ENCODE results near the gene TIAM1.
A peak's percentile ranks its signal among the peaks of the same experiment; 100 is the strongest.

The TIAM1 gene

DNA sequence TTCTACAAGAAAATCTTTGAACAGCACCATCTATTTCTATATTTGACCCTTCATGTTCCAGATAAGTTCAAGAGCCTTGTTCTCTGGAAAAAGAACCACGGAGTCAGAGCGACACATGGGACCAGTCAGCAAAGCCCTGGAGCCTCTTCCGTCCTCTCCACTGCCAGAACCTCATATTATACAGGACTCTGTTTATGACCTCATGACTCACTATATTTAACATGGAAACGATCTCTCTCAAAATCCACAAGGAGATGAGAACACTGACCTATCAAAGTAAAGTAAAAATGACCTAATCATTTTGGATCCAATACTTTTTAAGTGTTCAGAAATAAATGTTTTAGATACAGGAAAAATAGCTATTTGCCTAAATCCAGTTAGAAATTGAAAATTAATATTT, 181.2 kb downstream of the TIAM1 start:
- Histone ChIP-seq H3K36me3 (peaks cover 0 to 18% (median 5%) of the 10 kb centered on the region in 11 experiments; a peak in 8 of 22 replicates), H3K4me2 (peak overlapping the region in 6 of 11 experiments; percentile 1 to 89 (median 52); a peak in 10 of 22 replicates), H3K9me3 (replicated peaks in 1 of 11) (peaks cover 0 to 5% (median 4%) of the 10 kb centered on the region in 11 experiments; a peak in 15 of 22 replicates), H3K4me1 (peaks cover 50 to 76% (median 60%) of the 10 kb centered on the region in 10 experiments), H3K27ac (no peak overlapping the region), H3K27me3 (no peaks in the 10 kb centered on the region), H3K4me3 (no peak overlapping the region), H4K20me1 (no peaks in the 10 kb centered on the region), H3K9ac (no peak overlapping the region)
- TF ChIP-seq Cebpa-rat (IDR thresholded peaks at IDR 0.05) = no peak

GRCh38 chr21:31162079-31162699, 181.9 kb downstream of the TIAM1 start:
- TF ChIP-seq Cebpa-rat (IDR thresholded peaks at IDR 0.05) = no peak
- Histone ChIP-seq H3K4me3 (no peak overlapping the region), H4K20me1 (no peaks in the 10 kb centered on the region), H3K9me3 (replicated peaks in 1 of 11) (peaks cover 6 to 12% (median 10%) of the 10 kb centered on the region in 11 experiments), H3K36me3 (peaks cover 2 to 24% (median 11%) of the 10 kb centered on the region in 11 experiments; a peak in 13 of 22 replicates), H3K4me1 (peaks cover 50 to 76% (median 60%) of the 10 kb centered on the region in 10 experiments), H3K4me2 (peak overlapping the region in 6 of 11 experiments; percentile 1 to 89 (median 52); a peak in 11 of 22 replicates), H3K9ac (no peak overlapping the region), H3K27me3 (no peaks in the 10 kb centered on the region), H3K27ac (peak overlapping the region in 1 of 11 experiments; percentile 86; a peak in 2 of 22 replicates)

- no peak overlapping the region for H3K4me3 ChIP-seq
- H4K20me1 ChIP-seq = no peaks in the 10 kb centered on the region
- H3K9ac ChIP-seq = no peak overlapping the region
- H3K9me3 ChIP-seq (replicated peaks in 1 of 11) = peaks cover 16 to 22% (median 20%) of the 10 kb centered on the region in 11 experiments
- H3K27me3 ChIP-seq = no peaks in the 10 kb centered on the region
- H3K36me3 ChIP-seq = peaks cover 10 to 34% (median 13%) of the 10 kb centered on the region in 11 experiments; a peak in 17 of 22 replicates
- no peak for TF ChIP-seq Cebpa-rat (IDR thresholded peaks at IDR 0.05)
- peak overlapping the region; percentile 21 to 91 (median 76); a peak in 17 of 22 replicates for H3K4me2 ChIP-seq
- H3K27ac ChIP-seq = peak overlapping the region in 8 of 11 experiments; percentile 86 to 93 (median 91); a peak in 15 of 22 replicates
- peaks cover 45 to 65% (median 52%) of the 10 kb centered on the region in 10 experiments for H3K4me1 ChIP-seq
These were observed 182.9 kb downstream of the TIAM1 start for GRCh38 chr21:31161157-31161556.

DNA sequence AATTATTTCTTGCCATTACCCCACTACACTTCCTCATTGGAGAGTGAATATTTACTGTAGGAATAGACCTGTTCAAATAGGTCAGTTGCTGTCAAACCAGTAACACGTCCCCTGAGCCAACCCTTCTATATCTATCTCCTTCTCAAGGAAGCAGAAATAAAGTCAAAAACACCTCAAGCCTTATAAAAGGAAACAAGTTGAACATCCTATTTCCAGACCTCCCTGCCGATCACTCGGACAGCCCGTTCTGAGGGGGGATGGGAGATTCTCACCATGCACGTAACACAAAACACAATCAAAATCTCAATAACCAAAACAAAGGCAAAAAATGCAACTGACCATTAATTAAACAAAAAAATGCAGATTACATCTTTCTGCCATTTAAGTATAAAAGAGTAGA, 184.3 kb downstream of the TIAM1 start:
- no peaks in the 10 kb centered on the region for H4K20me1 ChIP-seq
- peaks cover 26 to 35% (median 33%) of the 10 kb centered on the region in 11 experiments for H3K9me3 ChIP-seq (replicated peaks in 1 of 11)
- H3K4me1 ChIP-seq = peaks cover 40 to 58% (median 52%) of the 10 kb centered on the region in 10 experiments
- H3K4me3 ChIP-seq = peak overlapping the region in 3 of 10 experiments; percentile 24 to 33 (median 28); a peak in 5 of 20 replicates
- peaks cover 16 to 45% (median 24%) of the 10 kb centered on the region in 11 experiments; a peak in 17 of 22 replicates for H3K36me3 ChIP-seq
- peak overlapping the region in 9 of 11 experiments; percentile 48 to 78 (median 74); a peak in 18 of 22 replicates for H3K9ac ChIP-seq
- no peak for TF ChIP-seq Cebpa-rat (IDR thresholded peaks at IDR 0.05)
- no peaks in the 10 kb centered on the region for H3K27me3 ChIP-seq
- H3K4me2 ChIP-seq = peak overlapping the region; percentile 66 to 91 (median 77)
- H3K27ac ChIP-seq = peak overlapping the region in 10 of 11 experiments; percentile 28 to 93 (median 90); a peak in 19 of 22 replicates

- Histone ChIP-seq H3K27me3 (no peaks in the 10 kb centered on the region), H3K9me3 (replicated peaks in 1 of 11) (peaks cover 26 to 41% (median 38%) of the 10 kb centered on the region in 11 experiments), H4K20me1 (no peaks in the 10 kb centered on the region), H3K4me1 (peaks cover 40 to 58% (median 52%) of the 10 kb centered on the region in 10 experiments), H3K27ac (peak overlapping the region in 10 of 11 experiments; percentile 47 to 93 (median 90); a peak in 19 of 22 replicates), H3K4me2 (peak overlapping the region; percentile 66 to 91 (median 77)), H3K36me3 (peaks cover 20 to 45% (median 29%) of the 10 kb centered on the region in 11 experiments; a peak in 19 of 22 replicates), H3K9ac (peak overlapping the region in 9 of 11 experiments; percentile 48 to 78 (median 74); a peak in 19 of 22 replicates), H3K4me3 (peak overlapping the region in 5 of 10 experiments; percentile 4 to 45 (median 28); a peak in 8 of 20 replicates)
- TF ChIP-seq Cebpa-rat (IDR thresholded peaks at IDR 0.05) = peak in 8 of 11 experiments; percentile 34 to 80 (median 62); a peak in 11 of 22 replicates
These were observed 185.1 kb downstream of the TIAM1 start for GRCh38 chr21:31158789-31159581.

GRCh38 chr21:31157756-31158155, 186.3 kb downstream of the TIAM1 start:
- Histone ChIP-seq H3K9me3 (replicated peaks in 1 of 11) (peaks cover 26 to 42% (median 38%) of the 10 kb centered on the region in 11 experiments), H3K4me3 (no peak overlapping the region; a peak in 1 of 20 replicates), H3K27ac (peak overlapping the region in 9 of 11 experiments; percentile 76 to 93 (median 91); a peak in 17 of 22 replicates), H3K4me2 (peak overlapping the region in 10 of 11 experiments; percentile 66 to 91 (median 78); a peak in 19 of 22 replicates), H4K20me1 (no peaks in the 10 kb centered on the region), H3K4me1 (peaks cover 40 to 54% (median 50%) of the 10 kb centered on the region in 10 experiments), H3K27me3 (no peaks in the 10 kb centered on the region), H3K36me3 (peaks cover 23 to 56% (median 39%) of the 10 kb centered on the region in 11 experiments; a peak in 20 of 22 replicates), H3K9ac (peak overlapping the region in 3 of 11 experiments; percentile 19 to 76 (median 20); a peak in 3 of 22 replicates)
- no peak for TF ChIP-seq Cebpa-rat (IDR thresholded peaks at IDR 0.05)

DNA sequence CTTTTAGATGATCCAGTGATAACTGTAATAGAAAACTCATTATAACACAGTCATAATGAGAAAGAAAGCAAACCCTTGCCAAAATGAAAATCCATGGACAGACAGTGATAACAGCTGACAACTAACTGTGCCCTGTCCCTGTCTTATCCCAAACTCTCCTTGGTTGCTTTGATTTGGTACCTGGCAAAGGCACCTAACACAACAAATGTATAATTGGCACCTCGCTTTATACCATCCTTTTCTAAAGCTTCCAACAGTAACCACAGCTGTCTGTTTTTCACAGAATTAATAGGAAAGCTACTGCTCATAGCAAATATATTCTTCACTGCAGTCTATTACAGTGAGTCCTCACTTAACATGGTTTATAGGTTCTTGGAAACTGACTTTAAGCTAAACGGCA, 187.4 kb downstream of the TIAM1 start:
- H3K9ac ChIP-seq = no peak overlapping the region
- H3K9me3 ChIP-seq (replicated peaks in 1 of 11) = peaks cover 26 to 42% (median 38%) of the 10 kb centered on the region in 11 experiments
- H3K4me1 ChIP-seq = peaks cover 32 to 44% (median 40%) of the 10 kb centered on the region in 10 experiments
- H3K4me2 ChIP-seq = no peak overlapping the region
- no peak for TF ChIP-seq Cebpa-rat (IDR thresholded peaks at IDR 0.05)
- H3K36me3 ChIP-seq = peaks cover 29 to 65% (median 48%) of the 10 kb centered on the region in 11 experiments; a peak in 21 of 22 replicates
- no peaks in the 10 kb centered on the region for H4K20me1 ChIP-seq
- H3K27me3 ChIP-seq = no peaks in the 10 kb centered on the region
- no peak overlapping the region for H3K27ac ChIP-seq
- no peak overlapping the region for H3K4me3 ChIP-seq

DNA sequence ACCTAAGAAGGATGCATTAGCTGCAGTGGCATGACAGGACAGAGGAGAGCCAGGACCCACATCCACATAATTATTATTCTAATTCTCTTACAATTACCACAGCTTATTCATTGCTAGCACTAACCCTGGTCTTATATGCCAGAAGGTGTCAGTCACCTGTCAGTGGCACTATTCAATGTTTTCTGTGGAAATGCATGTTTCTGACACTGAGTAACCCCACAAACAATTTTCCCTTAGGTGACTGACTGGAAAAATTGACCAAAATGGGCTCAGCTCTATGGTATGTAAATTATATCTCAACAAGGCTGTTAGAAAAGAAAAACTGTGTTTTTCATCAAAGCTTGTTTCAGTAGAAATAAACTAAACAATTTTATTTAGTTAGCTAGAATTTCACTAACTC, 187.9 kb downstream of the TIAM1 start:
- Histone ChIP-seq H3K9ac (no peak overlapping the region), H3K27ac (no peak overlapping the region), H3K4me3 (no peak overlapping the region), H3K27me3 (no peaks in the 10 kb centered on the region), H3K4me1 (peaks cover 29 to 42% (median 36%) of the 10 kb centered on the region in 10 experiments), H3K4me2 (no peak overlapping the region), H3K9me3 (replicated peaks in 1 of 11) (peaks cover 26 to 42% (median 38%) of the 10 kb centered on the region in 11 experiments), H3K36me3 (peaks cover 29 to 70% (median 49%) of the 10 kb centered on the region in 11 experiments; a peak in 21 of 22 replicates), H4K20me1 (no peaks in the 10 kb centered on the region)
- no peak for TF ChIP-seq Cebpa-rat (IDR thresholded peaks at IDR 0.05)

Measured in BLaER1 treated with 17β-estradiol and CSF1 and Interleukin-3, amounts not matched to agents 10 nM and 100 nM (cell line).